Measurements from ENCODE around the gene PLAAT3. TPM values are rescaled to one million over a fixed set of nuclear protein-coding genes. Genes with fewer than 3 reads are reported as not detected.
"Not testable (repeated sequence)": the region's sequence is repeated elsewhere in the genome, so short reads cannot be mapped to it uniquely, and the experiment has no call there.

Gene PLAAT3
- total and polyA plus RNA-seq, 2 donors from 2014 or later: 88.2 to 262 TPM

DNA sequence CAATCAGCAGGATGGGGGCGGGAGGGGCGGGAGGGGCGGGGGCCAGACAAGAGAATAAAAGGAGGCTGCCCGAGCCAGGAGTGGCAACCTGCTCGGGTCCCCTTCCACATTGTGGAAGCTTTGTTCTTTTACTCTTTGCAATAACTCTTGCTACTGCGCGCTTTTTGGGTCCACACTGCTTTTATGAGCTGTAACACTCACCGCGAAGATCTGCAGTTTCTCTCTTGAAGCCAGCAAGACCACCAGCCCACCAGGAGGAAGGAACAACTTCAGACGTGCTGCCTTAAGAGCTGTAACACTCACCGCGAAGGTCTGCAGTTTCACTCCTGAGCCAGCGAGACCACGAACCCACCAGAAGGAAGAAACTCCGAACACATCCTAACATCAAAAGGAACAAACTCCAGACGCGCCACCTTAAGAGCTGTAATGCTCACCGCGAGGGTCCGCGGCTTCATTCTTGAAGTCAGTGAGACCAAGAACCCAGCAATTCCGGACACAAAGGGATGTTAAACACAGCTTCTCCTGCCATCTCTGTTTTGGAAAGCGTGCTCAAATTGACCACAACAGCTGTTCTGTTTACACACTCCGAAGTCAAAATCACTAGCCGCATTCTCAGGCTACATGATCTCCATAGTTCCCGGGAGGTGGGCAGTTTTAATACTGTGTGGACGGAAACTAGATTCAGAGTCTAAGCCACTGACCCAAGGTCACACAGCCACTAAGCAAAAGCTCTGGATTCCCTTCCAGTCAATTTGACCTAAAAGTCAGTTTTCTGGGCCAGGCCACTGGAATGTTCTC lies 62.9 kb downstream of the PLAAT3 start:
- H3K9ac ChIP-seq (ENCODE audit: low read length in 3 of 3): no peak overlapping the region
- intact Hi-C loops (cut with DNase I): no loop called here
- TF ChIP-seq, protein P1, sequence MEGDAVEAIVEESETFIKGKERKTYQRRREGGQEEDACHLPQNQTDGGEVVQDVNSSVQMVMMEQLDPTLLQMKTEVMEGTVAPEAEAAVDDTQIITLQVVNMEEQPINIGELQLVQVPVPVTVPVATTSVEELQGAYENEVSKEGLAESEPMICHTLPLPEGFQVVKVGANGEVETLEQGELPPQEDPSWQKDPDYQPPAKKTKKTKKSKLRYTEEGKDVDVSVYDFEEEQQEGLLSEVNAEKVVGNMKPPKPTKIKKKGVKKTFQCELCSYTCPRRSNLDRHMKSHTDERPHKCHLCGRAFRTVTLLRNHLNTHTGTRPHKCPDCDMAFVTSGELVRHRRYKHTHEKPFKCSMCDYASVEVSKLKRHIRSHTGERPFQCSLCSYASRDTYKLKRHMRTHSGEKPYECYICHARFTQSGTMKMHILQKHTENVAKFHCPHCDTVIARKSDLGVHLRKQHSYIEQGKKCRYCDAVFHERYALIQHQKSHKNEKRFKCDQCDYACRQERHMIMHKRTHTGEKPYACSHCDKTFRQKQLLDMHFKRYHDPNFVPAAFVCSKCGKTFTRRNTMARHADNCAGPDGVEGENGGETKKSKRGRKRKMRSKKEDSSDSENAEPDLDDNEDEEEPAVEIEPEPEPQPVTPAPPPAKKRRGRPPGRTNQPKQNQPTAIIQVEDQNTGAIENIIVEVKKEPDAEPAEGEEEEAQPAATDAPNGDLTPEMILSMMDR (IDR thresholded peaks at IDR 0.05; ENCODE audit: borderline replicate concordance, extremely low read depth, insufficient read depth): no peak
- no peak for DNase-seq
- FAIRE-seq: no peak
- H3K4me1 ChIP-seq (ENCODE audit: control insufficient read depth in 2 of 3, insufficient read depth in 2 of 3, low read depth in 1 of 3, low read length in 3 of 3): peaks cover 0 to 4% (median 0%) of the 10 kb centered on the region in 3 donors
- H3K27ac ChIP-seq (ENCODE audit: low read depth in 2 of 2, low read length in 2 of 2): no peak overlapping the region
- H3K27me3 ChIP-seq (ENCODE audit: control insufficient read depth, insufficient read depth, low read length): no peaks in the 10 kb centered on the region
- no peak overlapping the region for H3K4me3 ChIP-seq (ENCODE audit: low read length in 3 of 3)
- H3K36me3 ChIP-seq (ENCODE audit: control insufficient read depth in 2 of 3, insufficient read depth in 3 of 3, low read length in 3 of 3): no peaks in the 10 kb centered on the region
- no peaks in the 10 kb centered on the region for H3K9me3 ChIP-seq (ENCODE audit: control insufficient read depth in 2 of 3, insufficient read depth in 1 of 3, low read length in 3 of 3)

DNA sequence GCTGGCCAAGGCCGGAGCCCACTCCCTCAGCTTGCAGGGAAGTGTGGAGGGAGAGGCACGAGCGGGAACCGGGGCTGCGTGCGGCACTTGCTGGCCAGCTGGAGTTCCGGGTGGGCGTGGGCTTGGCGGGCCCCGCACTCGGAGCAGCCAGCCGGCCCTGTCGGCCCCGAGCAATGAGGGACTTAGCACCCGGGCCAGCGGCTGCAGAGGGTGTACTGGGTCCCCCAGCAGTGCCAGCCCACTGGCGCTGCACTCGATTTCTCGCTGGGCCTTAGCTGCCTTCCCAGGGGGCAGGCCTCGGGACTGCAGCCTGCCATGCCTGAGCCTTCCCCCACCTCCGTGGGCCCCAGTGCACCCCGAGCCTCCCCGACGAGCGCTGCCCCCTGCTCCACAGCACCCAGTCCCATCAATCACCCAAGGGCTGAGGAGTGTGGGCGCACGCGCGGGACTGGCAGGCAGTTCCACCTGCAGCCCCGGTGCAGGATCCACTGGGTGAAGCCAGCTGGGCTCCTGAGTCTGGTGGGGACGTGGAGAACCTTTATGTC lies 64.0 kb downstream of the PLAAT3 start:
- H3K9me3 ChIP-seq (ENCODE audit: control insufficient read depth in 2 of 3, insufficient read depth in 1 of 3, low read length in 3 of 3); FAIRE-seq; H3K9ac ChIP-seq (ENCODE audit: low read length in 3 of 3); H3K4me3 ChIP-seq (ENCODE audit: low read length in 3 of 3); H3K27ac ChIP-seq (ENCODE audit: low read depth in 2 of 2, low read length in 2 of 2); H3K36me3 ChIP-seq (ENCODE audit: control insufficient read depth in 2 of 3, insufficient read depth in 3 of 3, low read length in 3 of 3); DNase-seq; intact Hi-C loops (cut with DNase I); H3K4me1 ChIP-seq (ENCODE audit: control insufficient read depth in 2 of 3, insufficient read depth in 2 of 3, low read depth in 1 of 3, low read length in 3 of 3); H3K27me3 ChIP-seq (ENCODE audit: control insufficient read depth, insufficient read depth, low read length): not testable (repeated sequence)

DNA sequence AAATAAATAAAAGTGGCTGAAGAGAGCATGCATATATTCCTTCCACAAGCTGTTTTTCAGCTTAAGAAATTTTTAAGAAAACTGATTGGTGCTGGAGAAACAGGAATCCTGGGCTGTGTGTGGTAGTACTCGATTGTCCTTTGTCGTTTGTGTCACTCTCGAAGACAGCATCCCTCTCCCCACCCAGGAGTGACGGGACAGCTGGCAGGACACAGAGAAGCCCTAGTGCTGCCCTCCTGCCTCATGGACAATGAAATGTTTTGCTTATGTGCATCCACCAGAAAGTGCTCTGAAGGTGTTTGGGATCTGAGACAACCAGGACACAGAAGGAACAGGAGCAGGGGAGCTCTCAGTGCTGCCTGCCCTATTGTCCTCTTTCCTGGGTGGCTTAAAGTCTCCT lies 64.8 kb downstream of the PLAAT3 start:
- Histone ChIP-seq H3K27me3 (ENCODE audit: control insufficient read depth, insufficient read depth, low read length) (no peaks in the 10 kb centered on the region), H3K4me3 (ENCODE audit: low read length in 3 of 3) (no peak overlapping the region), H3K27ac (ENCODE audit: low read depth in 2 of 2, low read length in 2 of 2) (no peak overlapping the region), H3K4me1 (ENCODE audit: control insufficient read depth in 2 of 3, insufficient read depth in 2 of 3, low read depth in 1 of 3, low read length in 3 of 3) (peaks cover 0 to 4% (median 0%) of the 10 kb centered on the region in 3 donors), H3K9ac (ENCODE audit: low read length in 3 of 3) (no peak overlapping the region), H3K9me3 (ENCODE audit: control insufficient read depth in 2 of 3, insufficient read depth in 1 of 3, low read length in 3 of 3) (no peaks in the 10 kb centered on the region), H3K36me3 (ENCODE audit: control insufficient read depth in 2 of 3, insufficient read depth in 3 of 3, low read length in 3 of 3) (no peaks in the 10 kb centered on the region)
- FAIRE-seq: no peak
- DNase-seq: no peak
- intact Hi-C loops (cut with DNase I): no loop called here
- TF ChIP-seq, protein P1 (IDR thresholded peaks at IDR 0.05; ENCODE audit: borderline replicate concordance, extremely low read depth, insufficient read depth): no peak

DNA sequence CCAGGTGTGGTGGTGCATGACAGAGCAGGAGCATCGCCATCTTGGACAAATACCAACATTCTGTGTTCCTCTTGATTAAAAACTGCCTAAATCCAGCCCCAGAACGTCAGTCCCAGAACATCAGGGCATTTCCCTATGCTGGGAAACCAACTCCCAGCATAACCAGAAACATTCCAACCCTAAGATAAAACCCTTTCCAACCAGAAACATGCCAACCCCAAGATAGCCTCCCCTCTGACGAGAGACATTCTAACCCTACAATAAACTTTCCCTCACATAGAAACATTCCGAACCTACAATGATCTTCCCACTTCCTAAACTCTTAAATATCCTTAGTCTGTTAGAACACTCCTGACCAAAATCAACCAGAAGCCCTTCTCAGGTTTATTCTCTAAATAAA lies 66.1 kb downstream of the PLAAT3 start:
- TF ChIP-seq, protein P1 (IDR thresholded peaks at IDR 0.05; ENCODE audit: borderline replicate concordance, extremely low read depth, insufficient read depth): no peak
- no peak overlapping the region for H3K9ac ChIP-seq (ENCODE audit: low read length in 3 of 3)
- FAIRE-seq (no peak), DNase-seq (no peak)
- H3K27me3 ChIP-seq (ENCODE audit: control insufficient read depth, insufficient read depth, low read length): no peaks in the 10 kb centered on the region
- H3K4me3 ChIP-seq (ENCODE audit: low read length in 3 of 3): no peak overlapping the region
- H3K27ac ChIP-seq (ENCODE audit: low read depth in 2 of 2, low read length in 2 of 2): no peak overlapping the region
- no peaks in the 10 kb centered on the region for H3K9me3 ChIP-seq (ENCODE audit: control insufficient read depth in 2 of 3, insufficient read depth in 1 of 3, low read length in 3 of 3)
- intact Hi-C loops (cut with DNase I): no loop called here
- H3K36me3 ChIP-seq (ENCODE audit: control insufficient read depth in 2 of 3, insufficient read depth in 3 of 3, low read length in 3 of 3): no peaks in the 10 kb centered on the region
- peaks cover 0 to 4% (median 0%) of the 10 kb centered on the region in 3 donors for H3K4me1 ChIP-seq (ENCODE audit: control insufficient read depth in 2 of 3, insufficient read depth in 2 of 3, low read depth in 1 of 3, low read length in 3 of 3)
